ENCODE measurements around the gene IQSEC3.
"Not testable (repeated sequence)": the region's sequence is repeated elsewhere in the genome, so short reads cannot be mapped to it uniquely, and the experiment has no call there.

Gene IQSEC3

DNA sequence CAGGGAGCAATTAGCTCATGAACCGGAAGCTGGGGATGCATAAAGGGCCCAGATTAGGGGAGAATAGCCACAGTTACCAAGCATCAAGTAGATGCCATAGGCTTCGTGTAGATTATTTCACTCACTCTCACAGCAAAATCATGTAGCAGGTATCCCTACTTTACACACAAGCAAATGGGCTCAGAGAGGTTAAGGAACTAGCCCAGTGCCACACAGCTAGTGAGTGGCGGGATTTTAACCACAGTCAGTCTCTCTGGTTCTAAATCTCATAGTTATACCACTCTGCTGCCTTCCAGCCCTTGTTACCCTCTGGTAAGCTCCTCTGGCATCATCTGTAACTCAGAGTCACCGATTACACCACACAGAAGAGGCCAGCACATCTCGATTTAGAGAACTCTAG, 49.0 kb downstream of the IQSEC3 start:
- no peak for DNase-seq

DNA sequence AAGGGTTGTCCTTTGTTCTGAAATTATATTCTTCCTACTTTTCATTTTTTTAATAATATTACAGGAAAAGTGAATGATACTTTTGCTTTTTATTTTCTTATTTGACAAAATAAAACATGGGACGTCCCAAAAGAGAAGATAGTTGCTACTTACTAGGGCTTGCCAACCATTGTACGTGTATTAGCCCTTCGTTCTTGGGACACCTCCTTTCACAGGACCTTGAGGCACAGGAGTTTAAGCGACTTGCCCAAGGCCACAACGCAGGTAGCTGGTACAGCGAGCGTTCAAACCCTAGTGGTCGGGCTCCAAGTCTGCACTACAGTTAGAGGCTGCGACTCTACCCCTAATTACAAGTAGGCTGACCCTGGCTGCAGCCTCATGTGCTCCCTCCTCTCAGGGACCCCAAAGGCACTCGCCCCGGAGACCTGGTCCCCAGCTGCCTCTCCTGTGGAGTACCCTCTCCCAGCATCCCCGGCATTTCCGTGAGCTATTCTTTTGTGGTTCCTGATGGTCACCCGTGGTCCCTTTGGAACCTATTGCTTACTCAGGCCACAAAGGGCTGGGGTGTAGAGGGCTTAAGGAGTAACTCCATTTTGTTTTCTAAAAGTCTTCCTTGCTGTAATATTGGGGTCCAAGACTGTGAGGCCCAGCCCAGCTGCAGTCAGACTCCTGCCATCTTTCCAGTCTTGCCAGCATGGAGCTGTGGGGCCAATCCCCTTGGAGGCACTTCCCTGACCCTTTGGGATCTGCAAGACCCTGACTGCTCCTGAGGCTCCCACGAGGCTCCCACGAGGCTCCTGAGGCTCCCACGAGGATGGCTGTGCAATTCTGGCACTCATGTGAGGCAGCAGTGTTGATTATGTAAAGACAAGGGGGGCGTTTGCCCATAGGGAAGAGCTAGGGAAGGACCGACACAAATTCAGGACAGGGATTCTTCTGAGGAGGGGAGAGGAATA, 49.7 kb downstream of the IQSEC3 start:
- no peak for DNase-seq

GRCh38 chr12:117311-117710, 50.7 kb downstream of the IQSEC3 start:
- DNase-seq, result no peak

GRCh38 chr12:117816-118345, 51.3 kb downstream of the IQSEC3 start:
- no peak for DNase-seq

- DNase-seq, result no peak
These were observed 52.0 kb downstream of the IQSEC3 start for GRCh38 chr12:118591-118990.

- no peak for DNase-seq
These were observed 54.4 kb downstream of the IQSEC3 start for GRCh38 chr12:120951-121350.

- DNase-seq, result no peak
These were observed 55.1 kb downstream of the IQSEC3 start for GRCh38 chr12:121647-122046.

DNA sequence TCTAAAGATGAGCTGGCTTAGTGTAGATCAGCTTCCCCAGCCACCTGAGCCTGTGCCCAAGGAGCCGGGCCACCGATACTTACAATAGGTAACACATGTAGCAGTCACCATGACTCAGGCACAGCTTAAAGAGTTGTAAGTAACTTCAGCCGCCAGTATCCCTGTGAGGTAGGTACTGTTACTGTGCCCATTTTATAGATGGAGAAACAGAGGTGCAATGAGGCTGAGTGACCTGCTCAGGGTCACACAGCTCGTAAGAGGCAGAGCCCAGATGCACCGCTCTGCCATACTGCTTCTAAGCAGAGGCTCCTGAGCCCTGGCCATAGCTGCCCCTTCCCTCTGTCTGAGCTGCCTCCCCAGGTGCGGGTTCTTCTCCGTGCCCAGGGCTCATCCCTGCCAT, 58.5 kb downstream of the IQSEC3 start:
- DNase-seq, result no peak

DNA sequence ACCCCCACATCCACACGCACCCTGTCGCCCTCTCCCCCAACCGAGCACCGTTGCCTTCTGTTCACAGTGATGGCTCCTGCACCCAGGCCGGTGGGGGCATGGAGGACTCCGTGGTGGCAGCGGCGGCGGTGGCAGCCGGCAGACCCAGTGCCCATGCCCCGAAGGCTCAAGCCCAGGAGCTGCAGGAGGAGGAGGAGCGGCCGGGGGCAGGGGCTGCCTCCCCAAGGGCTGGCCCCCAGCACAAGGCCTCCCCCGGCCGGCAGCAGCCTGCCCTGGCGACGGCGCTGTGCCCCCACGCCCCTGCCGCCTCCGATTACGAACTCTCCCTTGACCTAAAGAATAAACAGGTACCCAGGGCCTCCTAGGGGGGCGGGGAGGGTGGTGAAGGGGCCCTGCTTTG, 59.0 kb downstream of the IQSEC3 start:
- DNase-seq, result no peak

DNA sequence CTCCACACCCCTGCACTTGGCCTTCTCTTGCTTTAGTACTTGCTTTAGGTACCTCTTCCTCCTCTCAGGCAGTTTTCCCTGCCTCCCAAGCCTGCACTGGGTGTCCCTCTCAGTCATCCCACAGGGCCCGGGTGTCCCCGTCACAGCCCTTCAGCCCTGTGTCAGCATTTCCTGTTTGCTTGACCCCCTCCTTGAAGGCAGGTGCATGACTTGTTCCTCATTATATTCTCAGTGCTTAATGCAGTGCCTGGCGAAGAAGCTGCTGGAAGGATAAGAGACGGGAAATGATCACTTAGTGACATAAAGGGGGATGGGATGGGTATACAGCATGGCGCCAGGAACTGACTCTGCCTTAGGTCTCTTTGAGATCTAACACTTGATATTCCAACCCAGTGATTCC, 61.5 kb downstream of the IQSEC3 start:
- no peak for DNase-seq

DNA sequence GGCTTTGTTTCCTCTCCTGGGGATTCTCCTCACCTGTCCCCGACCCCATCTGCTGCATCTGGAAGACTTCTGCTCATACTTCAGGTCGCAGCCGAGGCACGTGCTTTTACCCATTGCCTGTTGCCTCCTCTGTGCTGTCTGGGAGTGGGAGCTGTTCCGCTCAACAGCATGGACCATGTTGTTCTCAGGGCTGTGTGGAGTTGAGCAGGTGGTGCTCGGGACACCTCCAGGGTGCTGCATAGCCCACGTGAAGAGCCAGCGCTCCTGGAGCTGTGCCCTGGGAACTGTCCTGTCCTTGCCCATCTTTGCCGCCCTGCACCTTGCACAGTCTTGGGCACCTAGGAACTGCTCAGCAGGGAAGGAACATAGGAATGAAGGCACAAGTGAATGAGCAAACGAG, 62.4 kb downstream of the IQSEC3 start:
- no peak for DNase-seq

- no peak for DNase-seq
These were observed 64.0 kb downstream of the IQSEC3 start for GRCh38 chr12:130519-130918.

GRCh38 chr12:131008-131407, 64.4 kb downstream of the IQSEC3 start:
- DNase-seq, result no peak

DNA sequence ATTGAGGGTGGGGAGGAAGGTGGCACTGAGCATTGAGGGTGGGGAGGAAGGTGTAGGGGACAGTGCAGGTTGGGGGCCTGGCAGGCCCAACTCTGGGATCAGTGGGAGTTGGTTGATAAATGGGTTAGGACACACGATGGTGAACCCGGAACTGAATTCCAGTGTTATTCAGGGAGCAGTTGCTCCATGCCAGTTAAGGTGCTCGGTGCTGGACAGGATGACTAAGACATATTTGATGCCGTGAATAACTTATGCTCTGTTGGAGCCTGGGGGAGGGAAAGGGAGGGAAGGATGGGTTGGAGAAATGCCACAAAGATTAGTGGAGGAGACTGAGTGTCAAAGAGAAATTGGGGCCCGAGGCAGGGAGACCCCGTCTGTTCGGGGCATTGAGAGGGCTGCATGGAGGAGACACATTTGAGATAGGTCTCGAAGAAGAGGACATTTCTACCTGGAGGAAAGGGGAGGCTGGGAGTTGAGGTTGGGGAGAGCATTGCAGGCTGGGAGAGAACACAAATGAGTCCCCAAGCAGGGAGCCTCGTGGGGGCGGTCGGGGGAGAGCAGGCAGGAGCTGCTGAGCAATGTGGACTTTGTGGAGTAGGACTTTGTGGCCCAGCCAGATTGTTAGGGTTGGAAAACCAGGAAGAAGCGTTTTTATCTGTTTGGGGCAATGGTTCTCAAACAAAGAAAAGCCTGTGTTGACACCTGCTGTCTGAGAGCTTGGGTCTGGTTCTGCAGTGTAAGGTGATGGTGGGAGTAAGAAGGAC, 65.3 kb downstream of the IQSEC3 start:
- DNase-seq, result no peak

DNA sequence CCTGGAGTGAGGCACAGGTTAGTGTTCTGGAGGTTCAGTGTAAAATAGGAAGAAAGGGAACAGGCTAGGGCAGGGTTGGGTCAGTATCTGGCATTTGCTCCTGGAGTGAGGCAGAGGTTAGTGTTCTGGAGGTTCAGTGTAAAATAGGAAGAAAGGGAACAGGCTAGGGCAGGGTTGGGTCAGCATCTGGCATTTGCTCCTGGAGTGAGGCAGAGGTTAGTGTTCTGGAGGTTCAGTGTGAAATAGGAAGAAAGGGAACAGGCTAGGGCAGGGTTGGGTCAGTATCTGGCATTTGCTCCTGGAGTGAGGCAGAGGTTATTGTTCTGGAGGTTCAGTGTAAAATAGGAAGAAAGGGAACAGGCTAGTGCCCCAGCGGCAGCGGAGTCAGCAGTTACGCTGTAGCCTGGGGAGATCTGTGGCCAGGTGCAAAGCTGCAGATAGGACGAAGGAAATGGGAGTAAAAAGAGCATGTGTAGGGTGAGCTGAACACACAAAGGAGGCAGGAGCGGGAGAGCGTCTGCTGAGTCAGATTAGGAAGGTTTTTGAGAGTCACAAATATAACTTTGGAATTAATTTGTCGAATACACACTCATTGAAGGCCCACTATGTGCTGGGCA, 67.2 kb downstream of the IQSEC3 start:
- DNase-seq, result not testable (repeated sequence)

DNA sequence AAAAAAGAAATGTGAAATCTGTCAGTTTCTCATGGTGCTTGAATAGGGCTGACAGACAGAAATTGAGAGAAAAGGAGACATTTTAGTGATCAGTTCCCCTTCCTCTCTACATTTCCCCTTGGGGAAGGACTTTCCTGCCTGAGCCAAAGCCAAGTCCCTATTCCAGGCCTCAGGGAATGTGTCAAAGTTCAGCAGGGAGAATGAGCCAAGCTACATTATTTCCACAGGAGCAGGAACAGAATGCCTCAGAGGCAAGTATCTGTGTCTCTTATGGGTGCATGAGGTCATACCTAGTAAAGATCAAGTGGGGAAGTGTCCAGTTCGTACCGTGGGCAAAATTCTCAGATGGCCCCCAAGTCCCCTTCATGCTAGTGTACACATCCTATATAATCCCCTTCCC, 68.6 kb downstream of the IQSEC3 start:
- no peak for DNase-seq

DNA sequence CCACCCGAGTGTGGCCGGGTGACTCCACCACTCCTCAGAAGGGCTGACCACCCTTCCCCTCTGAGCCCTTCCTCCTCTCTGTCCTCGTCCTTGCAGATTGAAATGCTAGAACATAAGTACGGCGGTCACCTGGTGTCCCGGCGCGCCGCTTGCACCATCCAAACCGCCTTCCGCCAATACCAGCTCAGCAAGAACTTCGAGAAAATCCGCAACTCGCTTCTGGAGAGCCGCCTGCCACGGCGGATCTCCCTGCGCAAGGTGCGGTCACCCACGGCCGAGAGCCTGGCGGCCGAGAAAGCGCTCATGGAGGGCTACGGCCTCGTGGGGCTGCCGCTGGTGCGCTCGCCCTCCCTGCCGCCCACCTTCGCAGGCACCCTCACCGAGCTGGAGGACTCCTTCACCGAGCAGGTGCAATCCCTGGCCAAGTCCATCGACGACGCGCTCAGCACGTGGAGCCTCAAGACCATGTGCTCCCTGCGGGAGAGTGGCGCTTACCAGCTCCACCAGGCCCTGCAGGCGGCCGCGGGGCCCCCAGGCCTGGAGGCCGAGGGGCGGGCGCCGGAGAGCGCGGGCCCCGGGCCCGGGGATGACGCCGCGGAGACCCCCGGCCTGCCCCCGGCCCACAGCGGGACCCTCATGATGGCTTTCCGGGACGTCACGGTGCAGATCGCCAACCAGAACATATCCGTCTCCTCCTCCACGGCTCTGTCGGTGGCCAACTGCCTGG, 71.8 kb downstream of the IQSEC3 start:
- no peak for DNase-seq

DNA sequence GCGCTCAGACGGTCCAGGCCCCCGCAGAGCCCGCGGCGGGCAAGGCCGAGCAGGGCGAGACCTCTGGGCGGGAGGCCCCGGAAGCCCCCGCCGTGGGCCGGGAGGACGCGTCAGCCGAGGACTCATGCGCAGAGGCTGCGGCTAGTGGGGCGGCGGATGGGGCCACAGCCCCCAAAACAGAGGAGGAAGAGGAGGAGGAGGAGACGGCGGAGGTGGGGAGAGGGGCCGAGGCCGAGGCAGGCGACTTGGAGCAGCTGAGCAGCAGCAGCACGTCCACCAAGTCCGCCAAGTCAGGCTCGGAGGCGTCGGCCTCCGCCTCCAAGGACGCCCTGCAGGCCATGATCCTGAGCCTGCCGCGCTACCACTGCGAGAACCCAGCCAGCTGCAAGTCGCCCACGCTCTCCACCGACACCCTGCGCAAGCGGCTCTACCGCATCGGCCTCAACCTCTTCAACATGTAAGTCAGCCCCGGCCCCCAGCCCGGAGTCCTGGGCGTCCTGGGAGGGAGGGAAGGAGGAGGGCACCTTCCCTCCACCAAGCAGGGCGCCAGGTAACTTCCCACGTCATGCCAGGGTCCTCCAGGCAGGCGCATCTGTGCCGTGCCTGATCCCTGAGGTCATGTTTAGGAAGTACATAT, 72.4 kb downstream of the IQSEC3 start:
- no peak for DNase-seq

DNA sequence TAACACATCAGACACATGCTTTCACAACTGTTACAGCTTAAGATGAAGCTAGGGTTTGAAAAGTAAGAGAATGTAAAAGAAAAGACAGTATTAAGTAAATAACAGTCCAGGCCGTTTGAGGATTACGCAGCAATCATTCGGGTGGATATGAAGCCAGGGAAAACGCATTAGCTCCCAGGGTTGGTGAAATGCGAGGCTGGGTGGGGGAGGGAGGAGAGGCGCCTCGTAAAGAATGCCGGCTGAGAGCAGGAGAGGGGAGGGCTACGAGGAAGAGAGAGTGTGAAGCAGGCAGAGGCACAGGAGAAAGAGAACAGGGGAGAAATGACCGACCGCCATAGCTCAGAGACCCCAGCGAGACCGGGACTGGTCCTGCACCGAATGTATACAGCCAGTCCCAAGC, 73.0 kb downstream of the IQSEC3 start:
- no peak for DNase-seq

- no peak for DNase-seq
These were observed 73.6 kb downstream of the IQSEC3 start for GRCh38 chr12:140162-140561.

DNA sequence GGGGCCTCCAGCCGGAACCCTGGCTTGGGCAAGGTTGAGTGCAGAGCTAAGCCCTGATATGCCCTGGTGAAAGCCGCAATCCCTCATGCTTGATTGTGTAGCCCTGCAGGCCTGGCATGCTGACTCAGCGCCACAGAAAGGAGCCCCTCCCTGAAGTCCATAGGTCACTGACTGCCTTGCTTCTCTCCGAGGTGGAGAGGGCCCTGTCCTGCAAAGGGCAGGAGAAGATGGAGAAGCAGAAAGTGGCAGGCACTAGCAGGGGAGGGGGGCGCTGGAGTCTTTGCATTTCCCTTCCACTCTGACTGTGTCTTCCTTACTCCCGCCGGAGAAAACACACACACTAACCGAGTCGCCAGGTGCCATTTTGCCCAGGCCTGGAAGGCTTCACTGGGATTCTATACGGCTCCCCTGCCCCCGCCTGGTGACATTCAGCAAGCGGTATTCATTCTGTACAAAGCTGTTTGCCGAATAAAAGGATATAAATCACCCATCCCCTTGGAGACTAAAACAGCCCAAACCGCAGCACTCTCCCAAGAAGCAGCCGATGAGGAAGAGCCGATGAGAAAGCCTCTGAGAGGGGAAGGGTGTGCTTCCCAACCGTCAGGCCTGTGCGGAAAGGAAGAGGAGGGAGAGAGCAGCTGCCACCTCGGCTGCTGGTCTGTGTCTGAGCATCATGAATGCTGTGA, 77.5 kb downstream of the IQSEC3 start:
- no peak for DNase-seq

Measured in KG1 (cell line).